Measurements from ENCODE around the gene DIDO1. TPM values are rescaled to one million over a fixed set of nuclear protein-coding genes. Genes with fewer than 3 reads are reported as not detected.

Gene DIDO1
- total and polyA plus RNA-seq, 9 of the 15 experiments (the other 6 are each of a cell fraction or from before 2014, with no cell fraction given): 4.4 to 46.8 (median 31.2) TPM

DNA sequence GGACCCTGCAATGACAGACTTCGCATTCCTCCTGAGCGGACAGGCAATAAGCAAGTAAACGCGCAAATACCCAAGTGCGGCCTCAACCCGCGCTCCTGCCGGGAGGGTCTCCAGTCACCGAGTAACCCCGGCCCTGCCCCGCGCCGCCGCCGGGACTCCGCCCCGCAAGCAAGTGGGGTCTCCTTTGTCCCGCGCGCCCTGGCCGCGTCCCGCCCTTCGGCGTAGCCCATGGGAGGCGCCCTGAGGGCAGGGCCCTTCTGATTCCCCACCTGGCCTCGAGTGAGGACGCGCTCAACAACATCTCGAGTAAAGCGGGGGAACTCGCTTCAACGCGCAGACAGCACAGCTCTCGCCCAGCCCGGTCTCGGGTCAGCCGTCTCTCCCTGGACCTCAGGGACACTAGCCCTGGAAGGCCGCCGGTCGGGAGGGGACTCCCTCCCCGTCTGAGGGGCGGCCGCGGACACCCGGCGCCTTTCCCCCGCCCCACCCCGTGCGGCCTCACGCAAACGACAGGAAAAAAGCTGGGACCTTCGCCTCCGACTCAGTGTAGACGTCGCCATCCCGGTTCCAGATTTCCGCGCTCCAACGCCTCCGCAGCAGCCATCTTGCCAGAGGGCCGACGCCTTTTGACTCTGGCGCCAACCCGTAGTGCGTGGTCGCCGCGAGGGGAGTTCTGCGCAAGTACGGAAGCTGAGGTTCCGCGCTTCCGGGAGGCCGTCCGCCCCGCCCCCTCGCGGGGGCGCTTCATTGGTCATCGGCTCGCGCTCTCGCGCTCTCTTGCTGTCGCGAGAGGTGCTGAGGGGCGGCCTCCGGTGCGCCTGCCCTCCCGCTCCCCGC lies 11.2 kb upstream of the DIDO1 start (continued):
- no peak for TF ChIP-seq ZNF644 (tag; IDR thresholded peaks at IDR 0.05; ENCODE audit: low read depth)
- peak; percentile 44 for TF ChIP-seq RBM22 (IDR thresholded peaks at IDR 0.05; ENCODE audit: low read depth, low read length, poor library complexity, severe bottlenecking)
- TF ChIP-seq PCBP2 (IDR thresholded peaks at IDR 0.05; ENCODE audit: low read depth, low read length, poor library complexity, severe bottlenecking): no peak
- TF ChIP-seq PHB (CRISPR knock-in tag; IDR thresholded peaks at IDR 0.05): no peak
- TF ChIP-seq, protein P1, sequence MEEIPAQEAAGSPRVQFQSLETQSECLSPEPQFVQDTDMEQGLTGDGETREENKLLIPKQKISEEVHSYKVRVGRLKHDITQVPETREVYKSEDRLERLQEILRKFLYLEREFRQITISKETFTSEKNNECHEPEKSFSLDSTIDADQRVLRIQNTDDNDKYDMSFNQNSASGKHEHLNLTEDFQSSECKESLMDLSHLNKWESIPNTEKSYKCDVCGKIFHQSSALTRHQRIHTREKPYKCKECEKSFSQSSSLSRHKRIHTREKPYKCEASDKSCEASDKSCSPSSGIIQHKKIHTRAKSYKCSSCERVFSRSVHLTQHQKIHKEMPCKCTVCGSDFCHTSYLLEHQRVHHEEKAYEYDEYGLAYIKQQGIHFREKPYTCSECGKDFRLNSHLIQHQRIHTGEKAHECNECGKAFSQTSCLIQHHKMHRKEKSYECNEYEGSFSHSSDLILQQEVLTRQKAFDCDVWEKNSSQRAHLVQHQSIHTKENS (CRISPR knock-in tag; IDR thresholded peaks at IDR 0.05): no peak
- TF ChIP-seq, protein P2, sequence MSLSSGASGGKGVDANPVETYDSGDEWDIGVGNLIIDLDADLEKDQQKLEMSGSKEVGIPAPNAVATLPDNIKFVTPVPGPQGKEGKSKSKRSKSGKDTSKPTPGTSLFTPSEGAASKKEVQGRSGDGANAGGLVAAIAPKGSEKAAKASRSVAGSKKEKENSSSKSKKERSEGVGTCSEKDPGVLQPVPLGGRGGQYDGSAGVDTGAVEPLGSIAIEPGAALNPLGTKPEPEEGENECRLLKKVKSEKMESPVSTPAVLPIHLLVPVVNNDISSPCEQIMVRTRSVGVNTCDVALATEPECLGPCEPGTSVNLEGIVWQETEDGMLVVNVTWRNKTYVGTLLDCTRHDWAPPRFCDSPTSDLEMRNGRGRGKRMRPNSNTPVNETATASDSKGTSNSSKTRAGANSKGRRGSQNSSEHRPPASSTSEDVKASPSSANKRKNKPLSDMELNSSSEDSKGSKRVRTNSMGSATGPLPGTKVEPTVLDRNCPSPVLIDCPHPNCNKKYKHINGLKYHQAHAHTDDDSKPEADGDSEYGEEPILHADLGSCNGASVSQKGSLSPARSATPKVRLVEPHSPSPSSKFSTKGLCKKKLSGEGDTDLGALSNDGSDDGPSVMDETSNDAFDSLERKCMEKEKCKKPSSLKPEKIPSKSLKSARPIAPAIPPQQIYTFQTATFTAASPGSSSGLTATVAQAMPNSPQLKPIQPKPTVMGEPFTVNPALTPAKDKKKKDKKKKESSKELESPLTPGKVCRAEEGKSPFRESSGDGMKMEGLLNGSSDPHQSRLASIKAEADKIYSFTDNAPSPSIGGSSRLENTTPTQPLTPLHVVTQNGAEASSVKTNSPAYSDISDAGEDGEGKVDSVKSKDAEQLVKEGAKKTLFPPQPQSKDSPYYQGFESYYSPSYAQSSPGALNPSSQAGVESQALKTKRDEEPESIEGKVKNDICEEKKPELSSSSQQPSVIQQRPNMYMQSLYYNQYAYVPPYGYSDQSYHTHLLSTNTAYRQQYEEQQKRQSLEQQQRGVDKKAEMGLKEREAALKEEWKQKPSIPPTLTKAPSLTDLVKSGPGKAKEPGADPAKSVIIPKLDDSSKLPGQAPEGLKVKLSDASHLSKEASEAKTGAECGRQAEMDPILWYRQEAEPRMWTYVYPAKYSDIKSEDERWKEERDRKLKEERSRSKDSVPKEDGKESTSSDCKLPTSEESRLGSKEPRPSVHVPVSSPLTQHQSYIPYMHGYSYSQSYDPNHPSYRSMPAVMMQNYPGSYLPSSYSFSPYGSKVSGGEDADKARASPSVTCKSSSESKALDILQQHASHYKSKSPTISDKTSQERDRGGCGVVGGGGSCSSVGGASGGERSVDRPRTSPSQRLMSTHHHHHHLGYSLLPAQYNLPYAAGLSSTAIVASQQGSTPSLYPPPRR (CRISPR knock-in tag; IDR thresholded peaks at IDR 0.05; ENCODE audit: borderline replicate concordance): no peak; the same call in 1 of the 2 replicates
- TF ChIP-seq ZNF507 (tag; conservative IDR thresholded peaks at IDR 0.05): no peak
- TF ChIP-seq, protein P3, sequence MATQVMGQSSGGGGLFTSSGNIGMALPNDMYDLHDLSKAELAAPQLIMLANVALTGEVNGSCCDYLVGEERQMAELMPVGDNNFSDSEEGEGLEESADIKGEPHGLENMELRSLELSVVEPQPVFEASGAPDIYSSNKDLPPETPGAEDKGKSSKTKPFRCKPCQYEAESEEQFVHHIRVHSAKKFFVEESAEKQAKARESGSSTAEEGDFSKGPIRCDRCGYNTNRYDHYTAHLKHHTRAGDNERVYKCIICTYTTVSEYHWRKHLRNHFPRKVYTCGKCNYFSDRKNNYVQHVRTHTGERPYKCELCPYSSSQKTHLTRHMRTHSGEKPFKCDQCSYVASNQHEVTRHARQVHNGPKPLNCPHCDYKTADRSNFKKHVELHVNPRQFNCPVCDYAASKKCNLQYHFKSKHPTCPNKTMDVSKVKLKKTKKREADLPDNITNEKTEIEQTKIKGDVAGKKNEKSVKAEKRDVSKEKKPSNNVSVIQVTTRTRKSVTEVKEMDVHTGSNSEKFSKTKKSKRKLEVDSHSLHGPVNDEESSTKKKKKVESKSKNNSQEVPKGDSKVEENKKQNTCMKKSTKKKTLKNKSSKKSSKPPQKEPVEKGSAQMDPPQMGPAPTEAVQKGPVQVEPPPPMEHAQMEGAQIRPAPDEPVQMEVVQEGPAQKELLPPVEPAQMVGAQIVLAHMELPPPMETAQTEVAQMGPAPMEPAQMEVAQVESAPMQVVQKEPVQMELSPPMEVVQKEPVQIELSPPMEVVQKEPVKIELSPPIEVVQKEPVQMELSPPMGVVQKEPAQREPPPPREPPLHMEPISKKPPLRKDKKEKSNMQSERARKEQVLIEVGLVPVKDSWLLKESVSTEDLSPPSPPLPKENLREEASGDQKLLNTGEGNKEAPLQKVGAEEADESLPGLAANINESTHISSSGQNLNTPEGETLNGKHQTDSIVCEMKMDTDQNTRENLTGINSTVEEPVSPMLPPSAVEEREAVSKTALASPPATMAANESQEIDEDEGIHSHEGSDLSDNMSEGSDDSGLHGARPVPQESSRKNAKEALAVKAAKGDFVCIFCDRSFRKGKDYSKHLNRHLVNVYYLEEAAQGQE (IDR thresholded peaks at IDR 0.05; ENCODE audit: borderline replicate concordance): no peak
- TF ChIP-seq, protein P3 (CRISPR knock-in tag; IDR thresholded peaks at IDR 0.05; ENCODE audit: low read depth): peak; percentile 72; the same call in 1 of the 2 replicates
- no peak for TF ChIP-seq RFX1 (IDR thresholded peaks at IDR 0.05)
- no peak for TF ChIP-seq SETDB1 (IDR thresholded peaks at IDR 0.05; ENCODE audit: low read length)
- peak; percentile 86 for TF ChIP-seq PHF20 (IDR thresholded peaks at IDR 0.05; ENCODE audit: partially characterized antibody)

Data from K562 (cell line).